WTC11 (cell line): Measurements from ENCODE around the gene RBP5.

Source experiments
- CTCF ChIP-seq: fragments of 200-600 bp; IDR thresholded peaks from 2 replicates; pipeline ENCODE4 v1.8.0; 2022; ENCODE audit warnings: antibody characterized with exemption
- E2F4 ChIP-seq: sonication (generic); formaldehyde crosslinking; IDR thresholded peaks from 2 replicates; pipeline ENCODE4 v1.8.1; 2022; ENCODE audit warnings: low read depth, mild to moderate bottlenecking, moderate library complexity, missing genetic modification reagents, borderline replicate concordance
- GRHL2 ChIP-seq: fragments of 250-450 bp; sonication (Bioruptor Pico); IDR thresholded peaks from 2 replicates; pipeline ENCODE4 v1.8.0; 2022; ENCODE audit warnings: mild to moderate bottlenecking, moderate library complexity; ENCODE audit not compliant: insufficient replicate concordance, severe bottlenecking
- HMGXB4 ChIP-seq: sonication (generic); formaldehyde crosslinking; IDR thresholded peaks from 2 replicates; pipeline ENCODE4 v1.8.1; 2023; ENCODE audit warnings: mild to moderate bottlenecking, moderate library complexity, missing genetic modification reagents
- IRF1 ChIP-seq: sonication (generic); formaldehyde crosslinking; IDR thresholded peaks from 2 replicates; pipeline ENCODE4 v1.8.0; 2023; ENCODE audit warnings: missing genetic modification reagents
- SP1 ChIP-seq: sonication (generic); formaldehyde crosslinking; conservative IDR thresholded peaks from 2 replicates; pipeline ENCODE4 v1.8.1; 2022; ENCODE audit warnings: missing genetic modification reagents
- ZBTB21 ChIP-seq: sonication (generic); formaldehyde crosslinking; IDR thresholded peaks from 2 replicates; pipeline ENCODE4 v1.8.1; 2023; ENCODE audit warnings: mild to moderate bottlenecking, missing genetic modification reagents, borderline replicate concordance
- ZNF138 ChIP-seq: sonication (generic); formaldehyde crosslinking; conservative IDR thresholded peaks from 2 replicates; pipeline ENCODE4 v1.8.1; 2022; ENCODE audit warnings: mild to moderate bottlenecking, moderate library complexity, missing genetic modification reagents
- ZSCAN18 ChIP-seq: fragments of 250-450 bp; sonication (Bioruptor Pico); IDR thresholded peaks from 2 replicates; pipeline ENCODE4 v2.1.2; 2022; ENCODE audit warnings: mild to moderate bottlenecking, moderate library complexity

- TF ChIP-seq CTCF (no peak), ZNF138 (no peak), IRF1 (CRISPR knock-in tag) (no peak), ZSCAN18 (CRISPR knock-in tag) (no peak), E2F4 (CRISPR knock-in tag) (no peak), GRHL2 (CRISPR knock-in tag) (no peak), ZBTB21 (no peak), HMGXB4 (CRISPR knock-in tag) (no peak), SP1 (CRISPR knock-in tag) (no peak)
Observed at GRCh38 chr12:7143564-7143963, 14.9 kb upstream of the RBP5 start.
